ENCODE results near the gene STK4.

DNA sequence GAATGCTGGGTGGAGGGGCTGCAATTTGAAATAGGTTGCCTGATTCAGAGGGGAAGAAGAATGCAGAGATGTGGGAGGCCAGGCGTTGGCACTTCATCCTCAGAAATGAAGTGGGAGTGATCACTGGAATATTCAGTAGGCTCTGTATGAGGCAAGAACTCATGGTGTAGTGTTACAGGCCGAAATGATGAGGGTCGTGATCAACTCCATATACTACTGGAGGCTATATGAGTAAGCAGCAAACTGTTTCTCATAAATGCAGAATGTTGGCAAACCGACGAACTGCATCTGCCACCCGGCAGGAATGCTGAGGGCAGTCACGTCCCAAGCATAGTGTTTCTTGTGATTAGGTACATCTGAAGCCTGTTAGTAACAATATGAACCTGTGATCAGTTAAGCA lies 121.9 kb downstream of the STK4 start:
- TF ChIP-seq, protein P1, sequence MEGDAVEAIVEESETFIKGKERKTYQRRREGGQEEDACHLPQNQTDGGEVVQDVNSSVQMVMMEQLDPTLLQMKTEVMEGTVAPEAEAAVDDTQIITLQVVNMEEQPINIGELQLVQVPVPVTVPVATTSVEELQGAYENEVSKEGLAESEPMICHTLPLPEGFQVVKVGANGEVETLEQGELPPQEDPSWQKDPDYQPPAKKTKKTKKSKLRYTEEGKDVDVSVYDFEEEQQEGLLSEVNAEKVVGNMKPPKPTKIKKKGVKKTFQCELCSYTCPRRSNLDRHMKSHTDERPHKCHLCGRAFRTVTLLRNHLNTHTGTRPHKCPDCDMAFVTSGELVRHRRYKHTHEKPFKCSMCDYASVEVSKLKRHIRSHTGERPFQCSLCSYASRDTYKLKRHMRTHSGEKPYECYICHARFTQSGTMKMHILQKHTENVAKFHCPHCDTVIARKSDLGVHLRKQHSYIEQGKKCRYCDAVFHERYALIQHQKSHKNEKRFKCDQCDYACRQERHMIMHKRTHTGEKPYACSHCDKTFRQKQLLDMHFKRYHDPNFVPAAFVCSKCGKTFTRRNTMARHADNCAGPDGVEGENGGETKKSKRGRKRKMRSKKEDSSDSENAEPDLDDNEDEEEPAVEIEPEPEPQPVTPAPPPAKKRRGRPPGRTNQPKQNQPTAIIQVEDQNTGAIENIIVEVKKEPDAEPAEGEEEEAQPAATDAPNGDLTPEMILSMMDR (IDR thresholded peaks at IDR 0.05): no peak
- TF ChIP-seq, protein P2, sequence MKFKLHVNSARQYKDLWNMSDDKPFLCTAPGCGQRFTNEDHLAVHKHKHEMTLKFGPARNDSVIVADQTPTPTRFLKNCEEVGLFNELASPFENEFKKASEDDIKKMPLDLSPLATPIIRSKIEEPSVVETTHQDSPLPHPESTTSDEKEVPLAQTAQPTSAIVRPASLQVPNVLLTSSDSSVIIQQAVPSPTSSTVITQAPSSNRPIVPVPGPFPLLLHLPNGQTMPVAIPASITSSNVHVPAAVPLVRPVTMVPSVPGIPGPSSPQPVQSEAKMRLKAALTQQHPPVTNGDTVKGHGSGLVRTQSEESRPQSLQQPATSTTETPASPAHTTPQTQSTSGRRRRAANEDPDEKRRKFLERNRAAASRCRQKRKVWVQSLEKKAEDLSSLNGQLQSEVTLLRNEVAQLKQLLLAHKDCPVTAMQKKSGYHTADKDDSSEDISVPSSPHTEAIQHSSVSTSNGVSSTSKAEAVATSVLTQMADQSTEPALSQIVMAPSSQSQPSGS (CRISPR knock-in tag; IDR thresholded peaks at IDR 0.05; ENCODE audit: borderline replicate concordance, low read depth): no peak
- TF ChIP-seq RORB (CRISPR knock-in tag; IDR thresholded peaks at IDR 0.05) (no peak), FOXP1 (CRISPR knock-in tag; IDR thresholded peaks at IDR 0.05; ENCODE audit: borderline replicate concordance) (no peak), CREB1 (CRISPR knock-in tag; IDR thresholded peaks at IDR 0.05) (no peak), E2F1 (CRISPR knock-in tag; IDR thresholded peaks at IDR 0.05) (no peak), ELF4 (CRISPR knock-in tag; IDR thresholded peaks at IDR 0.05; ENCODE audit: low read depth) (no peak), JUN (CRISPR knock-in tag; IDR thresholded peaks at IDR 0.05) (no peak), ETV6 (CRISPR knock-in tag; IDR thresholded peaks at IDR 0.05) (no peak), RELA (CRISPR knock-in tag; IDR thresholded peaks at IDR 0.05; ENCODE audit: borderline replicate concordance) (no peak), TCF7 (CRISPR knock-in tag; IDR thresholded peaks at IDR 0.05; ENCODE audit: low read depth) (no peak), NR3C1 (CRISPR knock-in tag; conservative IDR thresholded peaks at IDR 0.05; ENCODE audit: low read depth) (no peak)
- TF ChIP-seq, protein P3, sequence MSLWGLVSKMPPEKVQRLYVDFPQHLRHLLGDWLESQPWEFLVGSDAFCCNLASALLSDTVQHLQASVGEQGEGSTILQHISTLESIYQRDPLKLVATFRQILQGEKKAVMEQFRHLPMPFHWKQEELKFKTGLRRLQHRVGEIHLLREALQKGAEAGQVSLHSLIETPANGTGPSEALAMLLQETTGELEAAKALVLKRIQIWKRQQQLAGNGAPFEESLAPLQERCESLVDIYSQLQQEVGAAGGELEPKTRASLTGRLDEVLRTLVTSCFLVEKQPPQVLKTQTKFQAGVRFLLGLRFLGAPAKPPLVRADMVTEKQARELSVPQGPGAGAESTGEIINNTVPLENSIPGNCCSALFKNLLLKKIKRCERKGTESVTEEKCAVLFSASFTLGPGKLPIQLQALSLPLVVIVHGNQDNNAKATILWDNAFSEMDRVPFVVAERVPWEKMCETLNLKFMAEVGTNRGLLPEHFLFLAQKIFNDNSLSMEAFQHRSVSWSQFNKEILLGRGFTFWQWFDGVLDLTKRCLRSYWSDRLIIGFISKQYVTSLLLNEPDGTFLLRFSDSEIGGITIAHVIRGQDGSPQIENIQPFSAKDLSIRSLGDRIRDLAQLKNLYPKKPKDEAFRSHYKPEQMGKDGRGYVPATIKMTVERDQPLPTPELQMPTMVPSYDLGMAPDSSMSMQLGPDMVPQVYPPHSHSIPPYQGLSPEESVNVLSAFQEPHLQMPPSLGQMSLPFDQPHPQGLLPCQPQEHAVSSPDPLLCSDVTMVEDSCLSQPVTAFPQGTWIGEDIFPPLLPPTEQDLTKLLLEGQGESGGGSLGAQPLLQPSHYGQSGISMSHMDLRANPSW (CRISPR knock-in tag; conservative IDR thresholded peaks at IDR 0.05; ENCODE audit: low read depth): no peak
- TF ChIP-seq, protein P4, sequence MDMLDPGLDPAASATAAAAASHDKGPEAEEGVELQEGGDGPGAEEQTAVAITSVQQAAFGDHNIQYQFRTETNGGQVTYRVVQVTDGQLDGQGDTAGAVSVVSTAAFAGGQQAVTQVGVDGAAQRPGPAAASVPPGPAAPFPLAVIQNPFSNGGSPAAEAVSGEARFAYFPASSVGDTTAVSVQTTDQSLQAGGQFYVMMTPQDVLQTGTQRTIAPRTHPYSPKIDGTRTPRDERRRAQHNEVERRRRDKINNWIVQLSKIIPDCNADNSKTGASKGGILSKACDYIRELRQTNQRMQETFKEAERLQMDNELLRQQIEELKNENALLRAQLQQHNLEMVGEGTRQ (CRISPR knock-in tag; IDR thresholded peaks at IDR 0.05): no peak
